Tibial nerve (tissue), 4 donors: ENCODE data around the gene TNS3. TPM values are rescaled to one million over a fixed set of nuclear protein-coding genes. Genes with fewer than 3 reads are reported as not detected.
A peak's percentile ranks its signal among the peaks of the same experiment; 100 is the strongest.
"Not testable (repeated sequence)": the region's sequence is repeated elsewhere in the genome, so short reads cannot be mapped to it uniquely, and the experiment has no call there.

Source experiments
- DNase-seq, 2 donors: peaks; one replicate each; pipeline ENCODE4 v3.0.0-alpha.2; 2019; ENCODE audit warnings: low spot score in 2 of 2
- H3K27ac ChIP-seq, 4 donors: fragments of 200-600 bp; sonication (generic) in 3 of 4; one replicate each; pipeline ENCODE4 v1.5.1; 2017 to 2019; ENCODE audit warnings: mild to moderate bottlenecking in 1 of 4
- H3K27me3 ChIP-seq, 2 donors: fragments of 200-600 bp; sonication (generic) in 1 of 2; one replicate each; pipeline versions ENCODE4 v1.5.1 to v1.6.0; 2017 to 2019
- H3K36me3 ChIP-seq, 3 donors: fragments of 200-600 bp; sonication (generic); one replicate each; pipeline ENCODE4 v1.5.1; 2018 to 2019
- H3K4me1 ChIP-seq, 4 donors: fragments of 200-600 bp; sonication (generic) in 3 of 4; one replicate each; pipeline ENCODE4 v1.5.1; 2017 to 2019
- H3K4me3 ChIP-seq, 4 donors: fragments of 200-600 bp; sonication (generic) in 3 of 4; one replicate each; pipeline ENCODE4 v1.5.1; 2017 to 2019; ENCODE audit warnings: mild to moderate bottlenecking in 1 of 4, moderate library complexity in 1 of 4
- H3K9me3 ChIP-seq, 4 donors: fragments of 200-600 bp; sonication (generic) in 3 of 4; one replicate each; pipeline ENCODE4 v1.5.1; 2017 to 2019
- CTCF ChIP-seq, 5 experiments: fragments of 200-600 bp in 3 of 5; fragments of 450-650 bp in 2 of 5; sonication (generic) in 3 of 5; IDR thresholded peaks; one replicate each; pipeline ENCODE4 v1.5.1; 2016 to 2019; ENCODE audit warnings: antibody characterized with exemption in 5 of 5, mild to moderate bottlenecking in 3 of 5, moderate library complexity in 2 of 5
- EP300 ChIP-seq, 2 donors: sonication (generic); formaldehyde crosslinking; IDR thresholded peaks; one replicate each; pipeline ENCODE4 v1.6.1; 2017; ENCODE audit warnings: antibody characterized with exemption in 2 of 2, mild to moderate bottlenecking in 1 of 2
- POLR2A ChIP-seq, 2 donors: fragments of 450-650 bp; IDR thresholded peaks; one replicate each; pipeline ENCODE4 v1.6.1; 2017; ENCODE audit warnings: antibody characterized with exemption in 2 of 2, mild to moderate bottlenecking in 2 of 2, moderate library complexity in 2 of 2
- WGBS, 2 donors: methylation state at CpG; one replicate each; pipeline ENCODE4 v1.1.5; 2018; 5-methylcytosine and 5-hydroxymethylcytosine counted together
- total RNA-seq, 4 donors: library from RNA; depleted of rRNA; stranded (reverse); fragments of >200 nt; gene quantifications; one replicate each; pipeline ENCODE4 v1.1.0, GENCODE V29; 2016

TNS3 gene
- total RNA-seq, 4 donors from 2014 or later, result 118 to 142 (median 133) TPM

GRCh38 chr7:47605816-47606575 lies 24.1 kb upstream of the TNS3 start:
- Histone ChIP-seq H3K4me1 (peaks cover 0 to 59% (median 28%) of the 10 kb centered on the region in 4 donors), H3K36me3 (no peaks in the 10 kb centered on the region), H3K27me3 (no peaks in the 10 kb centered on the region), H3K27ac (peak overlapping the region in 1 of 4 donors; percentile 59), H3K9me3 (no peaks in the 10 kb centered on the region), H3K4me3 (no peak overlapping the region)
- TF ChIP-seq CTCF (IDR thresholded peaks at IDR 0.05) (no peak), EP300 (IDR thresholded peaks at IDR 0.05) (no peak), POLR2A (IDR thresholded peaks at IDR 0.05) (no peak)
- no peak for DNase-seq
- 96 to 97% methylated on average over 9 of the region's 9 CpGs for WGBS, 2 donors

GRCh38 chr7:47604496-47604890 lies 22.6 kb upstream of the TNS3 start:
- H3K27me3 ChIP-seq, result no peaks in the 10 kb centered on the region
- no peak overlapping the region for H3K4me3 ChIP-seq
- DNase-seq, result no peak
- no peak for TF ChIP-seq CTCF (IDR thresholded peaks at IDR 0.05)
- TF ChIP-seq EP300 (IDR thresholded peaks at IDR 0.05), result no peak
- TF ChIP-seq POLR2A (IDR thresholded peaks at IDR 0.05), result no peak
- no peaks in the 10 kb centered on the region for H3K9me3 ChIP-seq
- 58 to 60% methylated on average over 3 of the region's 3 CpGs for WGBS, 2 donors
- H3K4me1 ChIP-seq, result peaks cover 0 to 59% (median 28%) of the 10 kb centered on the region in 4 donors
- H3K36me3 ChIP-seq, result no peaks in the 10 kb centered on the region
- H3K27ac ChIP-seq, result peak overlapping the region in 2 of 4 donors; percentile 26 to 59

GRCh38 chr7:47603514-47604255 lies 21.8 kb upstream of the TNS3 start:
- H3K9me3 ChIP-seq, H3K36me3 ChIP-seq, H3K27me3 ChIP-seq, DNase-seq, H3K4me3 ChIP-seq: not testable (repeated sequence)
- WGBS, 2 donors, result 91 to 96% methylated on average over 13 of the region's 13 CpGs
- H3K4me1 ChIP-seq, result peaks cover 0 to 54% (median 28%) of the 10 kb centered on the region in 4 donors
- H3K27ac ChIP-seq, result peak overlapping the region in 2 of 4 donors; percentile 26 to 59

GRCh38 chr7:47602272-47603004 lies 20.5 kb upstream of the TNS3 start:
- H3K36me3 ChIP-seq, result no peaks in the 10 kb centered on the region
- no peak overlapping the region for H3K4me3 ChIP-seq
- no peak overlapping the region for H3K27ac ChIP-seq
- peaks cover 0 to 8% (median 0%) of the 10 kb centered on the region in 4 donors for H3K9me3 ChIP-seq
- TF ChIP-seq EP300 (IDR thresholded peaks at IDR 0.05), result no peak
- H3K27me3 ChIP-seq, result no peaks in the 10 kb centered on the region
- peaks cover 0 to 54% (median 28%) of the 10 kb centered on the region in 4 donors for H3K4me1 ChIP-seq
- no peak for DNase-seq
- 90 to 92% methylated on average over 7 of the region's 7 CpGs for whole genome bisulfite sequencing, 2 donors

- Histone ChIP-seq H3K4me1 (peaks cover 0 to 54% (median 28%) of the 10 kb centered on the region in 4 donors), H3K27me3 (no peaks in the 10 kb centered on the region), H3K9me3 (peaks cover 0 to 14% (median 0%) of the 10 kb centered on the region in 4 donors), H3K36me3 (no peaks in the 10 kb centered on the region), H3K27ac (peak overlapping the region in 1 of 4 donors; percentile 56), H3K4me3 (no peak overlapping the region)
- no peak for DNase-seq
- 92 to 95% methylated on average over 2 of the region's 2 CpGs for WGBS, 2 donors
- TF ChIP-seq POLR2A (IDR thresholded peaks at IDR 0.05) (no peak), EP300 (IDR thresholded peaks at IDR 0.05) (no peak), CTCF (IDR thresholded peaks at IDR 0.05) (no peak)
Observed at GRCh38 chr7:47601881-47602249, 20.0 kb upstream of the TNS3 start.
